ENCODE measurements around the gene CDKL5. TPM values are rescaled to one million over a fixed set of nuclear protein-coding genes. Genes with fewer than 3 reads are reported as not detected.

The CDKL5 gene
- total RNA-seq, 1 experiment from 2014 or later: 4.2 TPM

- Histone ChIP-seq H4K20me1 (ENCODE audit: insufficient read depth) (no peaks in the 10 kb centered on the region), H3K9me3 (ENCODE audit: insufficient read depth, low read depth) (no peaks in the 10 kb centered on the region), H3K27ac (no peak overlapping the region), H3K4me3 (no peak overlapping the region), H3K9me2 (ENCODE audit: insufficient read depth) (no peaks in the 10 kb centered on the region), H3K36me3 (ENCODE audit: low read depth) (no peaks in the 10 kb centered on the region), H2AFZ (no peak overlapping the region), H3F3A (ENCODE audit: insufficient read depth, low read depth) (no peaks in the 10 kb centered on the region), H3K4me2 (no peak overlapping the region), H3K79me2 (ENCODE audit: low read depth) (no peaks in the 10 kb centered on the region), H3K27me3 (ENCODE audit: insufficient read depth, low read depth) (no peaks in the 10 kb centered on the region), H3K4me1 (replicated peaks; ENCODE audit: insufficient read depth) (no peaks in the 10 kb centered on the region)
- TF ChIP-seq EZH2 (IDR thresholded peaks at IDR 0.05; ENCODE audit: low read depth) (no peak), CTCF (conservative IDR thresholded peaks at IDR 0.05) (no peak)
- BruUV-seq (replicated peaks): no TSS peak
- POLR2A ChIA-PET (ENCODE audit: unreplicated experiment): no interaction called here
- DNase-seq: no peak
- CTCF ChIA-PET: no interaction called here
- intact Hi-C loops (cut with micrococcal nuclease; ENCODE audit: unreplicated experiment): no loop called here
These were observed 229.7 kb downstream of the CDKL5 start for GRCh38 chrX:18654875-18655836.

DNA sequence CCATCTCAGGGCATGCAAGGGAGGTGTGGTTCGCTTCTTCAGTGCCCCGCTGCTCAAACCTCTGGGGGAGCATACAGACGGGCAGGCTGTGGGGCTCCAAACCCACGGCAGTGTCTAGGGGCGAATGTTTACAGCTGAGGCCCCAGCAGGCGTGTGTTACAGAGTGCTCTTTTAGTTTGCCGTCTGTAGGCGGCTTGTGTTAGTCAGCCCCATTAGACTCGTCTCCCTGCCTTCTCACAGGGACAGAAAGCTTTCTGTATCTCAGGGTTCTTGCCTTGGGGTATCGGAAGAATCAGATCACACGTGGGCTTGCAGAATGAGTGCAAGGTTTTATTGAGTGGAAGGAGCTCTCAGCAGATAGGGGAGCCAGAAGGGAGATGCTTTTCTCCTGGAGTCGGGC, 235.9 kb downstream of the CDKL5 start:
- Histone ChIP-seq H4K20me1 (ENCODE audit: insufficient read depth) (no peaks in the 10 kb centered on the region), H3K9me2 (ENCODE audit: insufficient read depth) (no peaks in the 10 kb centered on the region), H3K9me3 (ENCODE audit: insufficient read depth, low read depth) (no peaks in the 10 kb centered on the region), H3K4me3 (no peak overlapping the region), H3K27me3 (ENCODE audit: insufficient read depth, low read depth) (no peaks in the 10 kb centered on the region), H3K36me3 (ENCODE audit: low read depth) (no peaks in the 10 kb centered on the region), H3F3A (ENCODE audit: insufficient read depth, low read depth) (no peaks in the 10 kb centered on the region), H3K4me2 (no peak overlapping the region), H3K4me1 (replicated peaks; ENCODE audit: insufficient read depth) (no peaks in the 10 kb centered on the region), H3K27ac (no peak overlapping the region), H2AFZ (no peak overlapping the region), H3K79me2 (ENCODE audit: low read depth) (no peaks in the 10 kb centered on the region)
- TF ChIP-seq CTCF (conservative IDR thresholded peaks at IDR 0.05): no peak
- no peak for TF ChIP-seq EZH2 (IDR thresholded peaks at IDR 0.05; ENCODE audit: low read depth)
- ChIA-PET CTCF (no interaction called here), POLR2A (ENCODE audit: unreplicated experiment) (no interaction called here)
- no peak for DNase-seq
- BruUV-seq (replicated peaks): no TSS peak
- intact Hi-C loops (cut with micrococcal nuclease; ENCODE audit: unreplicated experiment): no loop called here

GRCh38 chrX:18664947-18665346, 239.5 kb downstream of the CDKL5 start:
- Histone ChIP-seq H3K4me2 (no peak overlapping the region), H4K20me1 (ENCODE audit: insufficient read depth) (no peaks in the 10 kb centered on the region), H3K4me3 (no peak overlapping the region), H3K9me3 (ENCODE audit: insufficient read depth, low read depth) (no peaks in the 10 kb centered on the region), H2AFZ (no peak overlapping the region), H3K36me3 (ENCODE audit: low read depth) (no peaks in the 10 kb centered on the region), H3K79me2 (ENCODE audit: low read depth) (no peaks in the 10 kb centered on the region), H3K9me2 (ENCODE audit: insufficient read depth) (no peaks in the 10 kb centered on the region), H3F3A (ENCODE audit: insufficient read depth, low read depth) (no peaks in the 10 kb centered on the region), H3K27ac (no peak overlapping the region), H3K27me3 (ENCODE audit: insufficient read depth, low read depth) (no peaks in the 10 kb centered on the region), H3K4me1 (replicated peaks; ENCODE audit: insufficient read depth) (no peaks in the 10 kb centered on the region)
- intact Hi-C loops (cut with micrococcal nuclease; ENCODE audit: unreplicated experiment): no loop called here
- ChIA-PET CTCF (no interaction called here), POLR2A (ENCODE audit: unreplicated experiment) (no interaction called here)
- TF ChIP-seq EZH2 (IDR thresholded peaks at IDR 0.05; ENCODE audit: low read depth) (no peak), CTCF (conservative IDR thresholded peaks at IDR 0.05) (peak; percentile 33; the same call in 1 of the 2 replicates)
- BruUV-seq (replicated peaks): no TSS peak
- no peak for DNase-seq

All from PC-9 (cell line).